Inflammatory macrophage (primary cell): ENCODE data around the gene ZNF516.

ENCODE experiments used
- DNase-seq, 2 donors: peaks; one replicate each; pipeline ENCODE4 v3.0.0-alpha.2; 2020 to 2022

Gene ZNF516

GRCh38 chr18:76398896-76399612 lies 96.0 kb downstream of the ZNF516 start:
- DNase-seq, result peak; percentile 88 to 90

- DNase-seq, result no peak
These were observed 96.7 kb downstream of the ZNF516 start for GRCh38 chr18:76398295-76398694.

GRCh38 chr18:76397631-76398030 lies 97.4 kb downstream of the ZNF516 start:
- no peak for DNase-seq

- no peak for DNase-seq
These were observed 98.2 kb downstream of the ZNF516 start for GRCh38 chr18:76396792-76397191.

GRCh38 chr18:76395609-76396008 lies 99.4 kb downstream of the ZNF516 start:
- DNase-seq, result peak; percentile 28 to 43

GRCh38 chr18:76394780-76395476 lies 100.1 kb downstream of the ZNF516 start:
- DNase-seq, result no peak

GRCh38 chr18:76392349-76392748 lies 102.7 kb downstream of the ZNF516 start:
- DNase-seq, result no peak

- DNase-seq, result no peak
These were observed 103.3 kb downstream of the ZNF516 start for GRCh38 chr18:76391746-76392145.

- no peak for DNase-seq
These were observed 104.0 kb downstream of the ZNF516 start for GRCh38 chr18:76391038-76391437.

- DNase-seq, result no peak
These were observed 104.5 kb downstream of the ZNF516 start for GRCh38 chr18:76390452-76391035.

GRCh38 chr18:76389716-76390115 lies 105.3 kb downstream of the ZNF516 start:
- DNase-seq, result no peak

- no peak for DNase-seq
These were observed 106.1 kb downstream of the ZNF516 start for GRCh38 chr18:76388891-76389423.

- no peak for DNase-seq
These were observed 106.8 kb downstream of the ZNF516 start for GRCh38 chr18:76388261-76388660.

- DNase-seq, result no peak
These were observed 107.4 kb downstream of the ZNF516 start for GRCh38 chr18:76387608-76388007.

- DNase-seq, result no peak
These were observed 108.2 kb downstream of the ZNF516 start for GRCh38 chr18:76386886-76387285.

GRCh38 chr18:76386071-76386470 lies 109.0 kb downstream of the ZNF516 start:
- DNase-seq, result no peak

GRCh38 chr18:76385681-76385975 lies 109.4 kb downstream of the ZNF516 start:
- DNase-seq, result no peak

- no peak for DNase-seq
These were observed 110.0 kb downstream of the ZNF516 start for GRCh38 chr18:76384861-76385680.

GRCh38 chr18:76384114-76384790 lies 110.8 kb downstream of the ZNF516 start:
- no peak for DNase-seq

- no peak for DNase-seq
These were observed 111.4 kb downstream of the ZNF516 start for GRCh38 chr18:76383636-76384035.

GRCh38 chr18:76382275-76382674 lies 112.8 kb downstream of the ZNF516 start:
- DNase-seq, result no peak

GRCh38 chr18:76380791-76381405 lies 114.1 kb downstream of the ZNF516 start:
- no peak for DNase-seq
